ENCODE results near the gene TMEM30A. TPM values are rescaled to one million over a fixed set of nuclear protein-coding genes. Genes with fewer than 3 reads are reported as not detected.

The TMEM30A gene
- total RNA-seq, 1 donor from 2014 or later: 99.4 TPM

GRCh38 chr6:75266716-75267291 lies 17.8 kb downstream of the TMEM30A start:
- H3K4me3 Mint-ChIP-seq (ENCODE audit: unreplicated experiment): no peak overlapping the region
- no peak overlapping the region for H3K27ac Mint-ChIP-seq (ENCODE audit: unreplicated experiment)
- H3K4me1 Mint-ChIP-seq (ENCODE audit: unreplicated experiment): peaks cover 5% of the 10 kb centered on the region
- TF ChIP-seq CTCF (IDR thresholded peaks at IDR 0.05; ENCODE audit: unreplicated experiment): peak; percentile 76
- peaks cover 19% of the 10 kb centered on the region for H3K36me3 Mint-ChIP-seq (ENCODE audit: low read depth, unreplicated experiment)
- H3K27me3 Mint-ChIP-seq (ENCODE audit: unreplicated experiment): no peaks in the 10 kb centered on the region
- no peaks in the 10 kb centered on the region for H3K9me3 Mint-ChIP-seq (ENCODE audit: unreplicated experiment)
- no peak for DNase-seq (ENCODE audit: low spot score)

- Mint-ChIP-seq H3K36me3 (ENCODE audit: low read depth, unreplicated experiment) (peaks cover 10% of the 10 kb centered on the region), H3K4me1 (ENCODE audit: unreplicated experiment) (no peaks in the 10 kb centered on the region), H3K27me3 (ENCODE audit: unreplicated experiment) (no peaks in the 10 kb centered on the region)
Measured at GRCh38 chr6:75263401-75263750, 21.2 kb downstream of the TMEM30A start.

GRCh38 chr6:75262716-75263400 lies 21.7 kb downstream of the TMEM30A start:
- Mint-ChIP-seq H3K36me3 (ENCODE audit: low read depth, unreplicated experiment) (peaks cover 10% of the 10 kb centered on the region), H3K27ac (ENCODE audit: unreplicated experiment) (no peak overlapping the region), H3K4me1 (ENCODE audit: unreplicated experiment) (peaks cover under 1% of the 10 kb centered on the region), H3K4me3 (ENCODE audit: unreplicated experiment) (peak overlapping the region; percentile 3), H3K9me3 (ENCODE audit: unreplicated experiment) (no peaks in the 10 kb centered on the region), H3K27me3 (ENCODE audit: unreplicated experiment) (no peaks in the 10 kb centered on the region)
- no peak for TF ChIP-seq CTCF (IDR thresholded peaks at IDR 0.05; ENCODE audit: unreplicated experiment)
- DNase-seq (ENCODE audit: low spot score): no peak

More at GRCh38 chr6:75263401-75263750, 21.2 kb downstream of the TMEM30A start:
- no peak for DNase-seq (ENCODE audit: low spot score)
- TF ChIP-seq CTCF (IDR thresholded peaks at IDR 0.05; ENCODE audit: unreplicated experiment): no peak
- H3K9me3 Mint-ChIP-seq (ENCODE audit: unreplicated experiment): no peaks in the 10 kb centered on the region
- no peak overlapping the region for H3K4me3 Mint-ChIP-seq (ENCODE audit: unreplicated experiment)
- no peak overlapping the region for H3K27ac Mint-ChIP-seq (ENCODE audit: unreplicated experiment)

- no peak overlapping the region for H3K27ac Mint-ChIP-seq (ENCODE audit: unreplicated experiment)
- no peak overlapping the region for H3K4me3 Mint-ChIP-seq (ENCODE audit: unreplicated experiment)
- H3K36me3 Mint-ChIP-seq (ENCODE audit: low read depth, unreplicated experiment): peaks cover 21% of the 10 kb centered on the region
- peaks cover 8% of the 10 kb centered on the region for H3K4me1 Mint-ChIP-seq (ENCODE audit: unreplicated experiment)
- TF ChIP-seq CTCF (IDR thresholded peaks at IDR 0.05; ENCODE audit: unreplicated experiment): no peak
- no peaks in the 10 kb centered on the region for H3K27me3 Mint-ChIP-seq (ENCODE audit: unreplicated experiment)
- H3K9me3 Mint-ChIP-seq (ENCODE audit: unreplicated experiment): no peaks in the 10 kb centered on the region
- DNase-seq (ENCODE audit: low spot score): no peak
Measured at GRCh38 chr6:75261299-75261698, 23.3 kb downstream of the TMEM30A start.

GRCh38 chr6:75257343-75258087 lies 27.1 kb downstream of the TMEM30A start:
- H3K36me3 Mint-ChIP-seq (ENCODE audit: low read depth, unreplicated experiment): peaks cover 12% of the 10 kb centered on the region
- H3K27ac Mint-ChIP-seq (ENCODE audit: unreplicated experiment): peak overlapping the region; percentile 3
- no peak for TF ChIP-seq CTCF (IDR thresholded peaks at IDR 0.05; ENCODE audit: unreplicated experiment)
- peaks cover 8% of the 10 kb centered on the region for H3K4me1 Mint-ChIP-seq (ENCODE audit: unreplicated experiment)
- DNase-seq (ENCODE audit: low spot score): no peak
- H3K27me3 Mint-ChIP-seq (ENCODE audit: unreplicated experiment): peaks cover 1% of the 10 kb centered on the region
- peak overlapping the region; percentile 42 for H3K4me3 Mint-ChIP-seq (ENCODE audit: unreplicated experiment)
- H3K9me3 Mint-ChIP-seq (ENCODE audit: unreplicated experiment): no peaks in the 10 kb centered on the region
